HG03045 (cell line): ENCODE measurements around the gene ANKMY1.
"Not testable (repeated sequence)": the region's sequence is repeated elsewhere in the genome, so short reads cannot be mapped to it uniquely, and the experiment has no call there.

Experiments
- ATAC-seq: cut with Tn5 transposase; IDR thresholded peaks from one replicate; pipeline ENCODE4 v1.9.1; 2021; ENCODE audit warnings: mild to moderate bottlenecking, moderate library complexity; ENCODE audit not compliant: unreplicated experiment

ANKMY1 gene

GRCh38 chr2:240508832-240509545 is 48.8 kb downstream of the ANKMY1 start:
- no peak for ATAC-seq

GRCh38 chr2:240507778-240508251 is 50.0 kb downstream of the ANKMY1 start:
- ATAC-seq: no peak

- no peak for ATAC-seq
Measured at GRCh38 chr2:240507060-240507777, 50.6 kb downstream of the ANKMY1 start.

GRCh38 chr2:240506406-240507059 is 51.3 kb downstream of the ANKMY1 start:
- ATAC-seq: no peak

- ATAC-seq: no peak
Measured at GRCh38 chr2:240505910-240506309, 51.9 kb downstream of the ANKMY1 start.

GRCh38 chr2:240503848-240504247 is 53.9 kb downstream of the ANKMY1 start:
- no peak for ATAC-seq

- ATAC-seq: no peak
Measured at GRCh38 chr2:240503375-240503774, 54.4 kb downstream of the ANKMY1 start.

- ATAC-seq: no peak
Measured at GRCh38 chr2:240502430-240503121, 55.2 kb downstream of the ANKMY1 start.

- ATAC-seq: no peak
Measured at GRCh38 chr2:240502059-240502429, 55.7 kb downstream of the ANKMY1 start.

GRCh38 chr2:240501531-240501991 is 56.2 kb downstream of the ANKMY1 start:
- no peak for ATAC-seq

GRCh38 chr2:240500561-240501423 is 57.0 kb downstream of the ANKMY1 start:
- ATAC-seq: no peak

GRCh38 chr2:240499309-240500301 is 58.2 kb downstream of the ANKMY1 start:
- ATAC-seq: no peak

GRCh38 chr2:240498958-240499260 is 58.9 kb downstream of the ANKMY1 start:
- ATAC-seq: no peak

- no peak for ATAC-seq
Measured at GRCh38 chr2:240498171-240498957, 59.4 kb downstream of the ANKMY1 start.

- not testable (repeated sequence) for ATAC-seq
Measured at GRCh38 chr2:240497082-240497481, 60.7 kb downstream of the ANKMY1 start.

GRCh38 chr2:240494942-240495341 is 62.8 kb downstream of the ANKMY1 start:
- ATAC-seq: not testable (repeated sequence)

- ATAC-seq: no peak
Measured at GRCh38 chr2:240494194-240494793, 63.5 kb downstream of the ANKMY1 start.

GRCh38 chr2:240491483-240491882 is 66.3 kb downstream of the ANKMY1 start:
- ATAC-seq: no peak
